CD4-positive, alpha-beta T cell treated with Interleukin-21 for 1 hour (primary cell): ENCODE data around the gene SLCO1A2.
A peak's percentile ranks its signal among the peaks of the same experiment; 100 is the strongest.

Source experiments
- DNase-seq: peaks from one replicate; pipeline ENCODE4 v3.0.0-alpha.2; 2020

Gene SLCO1A2

GRCh38 chr12:21328578-21328977 is 6.1 kb downstream of the SLCO1A2 start:
- DNase-seq: no peak

GRCh38 chr12:21324551-21324950 is 10.2 kb downstream of the SLCO1A2 start:
- DNase-seq: no peak

GRCh38 chr12:21323736-21324135 is 11.0 kb downstream of the SLCO1A2 start:
- no peak for DNase-seq

- no peak for DNase-seq
These were observed 25.9 kb downstream of the SLCO1A2 start for GRCh38 chr12:21308785-21309184.

GRCh38 chr12:21305661-21306060 is 29.1 kb downstream of the SLCO1A2 start:
- no peak for DNase-seq

- no peak for DNase-seq
These were observed 34.1 kb downstream of the SLCO1A2 start for GRCh38 chr12:21300632-21301031.

- peak; percentile 13 for DNase-seq
These were observed 37.8 kb downstream of the SLCO1A2 start for GRCh38 chr12:21296751-21297406.

- DNase-seq: no peak
These were observed 38.4 kb downstream of the SLCO1A2 start for GRCh38 chr12:21296348-21296747.

- no peak for DNase-seq
These were observed 40.5 kb downstream of the SLCO1A2 start for GRCh38 chr12:21294176-21294575.

GRCh38 chr12:21292111-21292510 is 42.6 kb downstream of the SLCO1A2 start:
- no peak for DNase-seq

GRCh38 chr12:21289698-21290097 is 45.0 kb downstream of the SLCO1A2 start:
- DNase-seq: no peak

- no peak for DNase-seq
These were observed 57.9 kb downstream of the SLCO1A2 start for GRCh38 chr12:21276826-21277225.

- DNase-seq: no peak
These were observed 68.8 kb downstream of the SLCO1A2 start for GRCh38 chr12:21265932-21266331.

GRCh38 chr12:21264232-21264631 is 70.5 kb downstream of the SLCO1A2 start:
- no peak for DNase-seq

GRCh38 chr12:21257172-21257571 is 77.5 kb downstream of the SLCO1A2 start:
- no peak for DNase-seq

GRCh38 chr12:21252070-21252469 is 82.6 kb downstream of the SLCO1A2 start:
- no peak for DNase-seq

- DNase-seq: no peak
These were observed 86.0 kb downstream of the SLCO1A2 start for GRCh38 chr12:21248679-21249078.

- DNase-seq: no peak
These were observed 94.9 kb downstream of the SLCO1A2 start for GRCh38 chr12:21239866-21240265.

- no peak for DNase-seq
These were observed 100.3 kb downstream of the SLCO1A2 start for GRCh38 chr12:21234395-21234794.

- DNase-seq: no peak
These were observed 110.8 kb downstream of the SLCO1A2 start for GRCh38 chr12:21223930-21224329.

- DNase-seq: no peak
These were observed 112.9 kb downstream of the SLCO1A2 start for GRCh38 chr12:21221778-21222177.

- DNase-seq: no peak
These were observed 113.6 kb downstream of the SLCO1A2 start for GRCh38 chr12:21221072-21221471.

- DNase-seq: no peak
These were observed 114.5 kb downstream of the SLCO1A2 start for GRCh38 chr12:21220266-21220665.

- no peak for DNase-seq
These were observed 115.5 kb downstream of the SLCO1A2 start for GRCh38 chr12:21219206-21219605.
